ENCODE data around the gene PEX6. TPM values are rescaled to one million over a fixed set of nuclear protein-coding genes. Genes with fewer than 3 reads are reported as not detected.

The PEX6 gene
- total RNA-seq, 1 donor from 2014 or later: 8.9 TPM

- Histone ChIP-seq H3K27ac (peak within 1 kb of the TSS; percentile 76 to 92), H3K4me1 (peaks cover 18 to 47% of the 10 kb centered on the region in 2 donors)
Measured at GRCh38 chr6:42984001-42984923, 5.3 kb upstream of the PEX6 start, which contains the start of gene PPP2R5D. PPP2R5D (plus strand) TSS chr6:42984570; CDS start chr6:42984678, 108 bp downstream.

GRCh38 chr6:42981836-42982235 lies 2.9 kb upstream of the PEX6 start:
- no peak overlapping the region for H3K27ac ChIP-seq
- TF ChIP-seq CTCF (IDR thresholded peaks at IDR 0.05): no peak
- no peaks in the 10 kb centered on the region for H3K9me3 ChIP-seq
- H3K4me1 ChIP-seq: peaks cover 14 to 46% of the 10 kb centered on the region in 2 donors
- H3K4me3 ChIP-seq: no peak overlapping the region
- no peak for DNase-seq (ENCODE audit: low spot score in 2 of 2)
- intact Hi-C loops (cut with DNase I): no loop called here
- no peaks in the 10 kb centered on the region for H3K27me3 ChIP-seq
- no peaks in the 10 kb centered on the region for H3K36me3 ChIP-seq

More at GRCh38 chr6:42984001-42984923, 5.3 kb upstream of the PEX6 start, which contains the start of gene PPP2R5D:
- H3K4me3 ChIP-seq: peak within 1 kb of the TSS; percentile 69 to 99
- TF ChIP-seq CTCF (IDR thresholded peaks at IDR 0.05): no peak
- intact Hi-C loops (cut with DNase I): loop anchor here (1.0 to 2.0 kb wide), 3 partner anchors 29 to 75 kb away; partner anchors contain the start of genes CUL7, KLC4, MEA1 and MRPL2
- H3K27me3 ChIP-seq: no peaks in the 10 kb centered on the region
- DNase-seq (ENCODE audit: low spot score in 2 of 2): peak; percentile 95 to 99
- H3K9me3 ChIP-seq: no peaks in the 10 kb centered on the region
- H3K36me3 ChIP-seq: no peaks in the 10 kb centered on the region

GRCh38 chr6:42979523-42980177 lies 669 bp upstream of the PEX6 start:
- no peak for DNase-seq (ENCODE audit: low spot score in 2 of 2)
- Histone ChIP-seq H3K27me3 (no peaks in the 10 kb centered on the region), H3K36me3 (no peaks in the 10 kb centered on the region), H3K4me1 (peaks cover 0 to 27% of the 10 kb centered on the region in 2 donors), H3K4me3 (peak overlapping the region; percentile 84 to 92), H3K27ac (peak overlapping the region; percentile 85 to 90), H3K9me3 (no peaks in the 10 kb centered on the region)
- intact Hi-C loops (cut with DNase I): loop anchor here (1.0 to 2.0 kb wide), 3 partner anchors 35 to 74 kb away; partner anchors contain the start of genes CNPY3, CUL7 and KLHDC3
- peak in 1 of 3 experiments; percentile 27 for TF ChIP-seq CTCF (IDR thresholded peaks at IDR 0.05)

- intact Hi-C loops (cut with DNase I): loop anchor here (2.0 kb wide), 2 partner anchors 36 to 50 kb away; partner anchors contain the start of genes CNPY3 and KLHDC3
- peak in 1 of 2 donors; percentile 67 for DNase-seq (ENCODE audit: low spot score in 2 of 2)
Measured at GRCh38 chr6:42978487-42978838, 518 bp downstream of the PEX6 start.

More at GRCh38 chr6:42978487-42978838, 518 bp downstream of the PEX6 start:
- peak overlapping the region; percentile 84 to 92 for H3K4me3 ChIP-seq
- no peaks in the 10 kb centered on the region for H3K27me3 ChIP-seq
- peaks cover 0 to 23% of the 10 kb centered on the region in 2 donors for H3K4me1 ChIP-seq
- TF ChIP-seq CTCF (IDR thresholded peaks at IDR 0.05): no peak
- peaks cover 0 to 4% of the 10 kb centered on the region in 2 donors for H3K36me3 ChIP-seq
- no peaks in the 10 kb centered on the region for H3K9me3 ChIP-seq
- H3K27ac ChIP-seq: peak overlapping the region; percentile 85 to 90
